ENCODE data around the gene PNLIP.

Gene PNLIP

GRCh38 chr10:116545756-116546155 lies at the start of gene PNLIP:
PNLIP (plus strand) TSS chr10:116545931; CDS start chr10:116546093, 162 bp downstream.
- DNase-seq: no peak

- DNase-seq: no peak
Measured at GRCh38 chr10:116504786-116505185, 40.9 kb upstream of the PNLIP start.

GRCh38 chr10:116510565-116510964 lies 35.2 kb upstream of the PNLIP start:
- DNase-seq: no peak

GRCh38 chr10:116511365-116511764 lies 34.4 kb upstream of the PNLIP start:
- DNase-seq: no peak

GRCh38 chr10:116521424-116522290 lies 24.1 kb upstream of the PNLIP start:
- no peak for DNase-seq

- no peak for DNase-seq
Measured at GRCh38 chr10:116522803-116523381, 22.8 kb upstream of the PNLIP start.

DNA sequence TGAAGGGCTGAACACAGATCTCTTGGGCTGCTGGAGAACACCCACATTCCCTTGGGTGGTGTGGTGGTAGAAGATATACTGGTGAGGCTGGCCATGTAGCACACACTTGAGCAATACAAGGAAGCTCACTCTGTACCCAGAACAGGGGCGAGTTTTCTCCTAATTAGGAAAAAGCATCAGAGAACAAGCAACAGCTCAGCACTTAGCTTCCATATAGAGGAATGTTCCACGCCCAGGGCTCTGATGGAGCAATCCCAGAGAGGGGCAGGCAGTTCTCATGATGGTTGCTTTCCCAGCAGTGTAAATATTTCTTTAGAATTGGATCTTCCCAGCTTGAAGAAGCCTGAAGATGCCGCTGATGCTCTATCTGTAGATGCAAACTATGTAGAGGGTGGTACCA lies 21.0 kb upstream of the PNLIP start:
- DNase-seq: no peak

DNA sequence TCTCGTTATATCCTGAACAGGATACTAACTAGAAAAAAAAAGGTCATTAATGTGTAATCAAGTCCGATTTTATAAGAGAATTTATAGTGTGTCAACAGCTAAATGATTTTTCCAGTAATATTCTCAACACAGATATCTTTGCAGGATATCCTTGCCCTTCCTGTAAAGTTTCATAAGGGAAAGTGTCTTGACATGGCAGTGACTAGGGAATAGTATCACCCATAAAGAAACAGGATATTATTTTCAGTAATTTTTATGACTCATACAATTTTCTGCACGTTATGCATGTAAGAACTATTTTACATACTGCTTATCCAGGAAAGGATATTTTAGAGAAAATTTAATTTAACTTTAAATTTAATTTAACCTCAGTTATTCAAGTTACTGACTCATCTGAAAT lies 19.5 kb upstream of the PNLIP start:
- no peak for DNase-seq

DNA sequence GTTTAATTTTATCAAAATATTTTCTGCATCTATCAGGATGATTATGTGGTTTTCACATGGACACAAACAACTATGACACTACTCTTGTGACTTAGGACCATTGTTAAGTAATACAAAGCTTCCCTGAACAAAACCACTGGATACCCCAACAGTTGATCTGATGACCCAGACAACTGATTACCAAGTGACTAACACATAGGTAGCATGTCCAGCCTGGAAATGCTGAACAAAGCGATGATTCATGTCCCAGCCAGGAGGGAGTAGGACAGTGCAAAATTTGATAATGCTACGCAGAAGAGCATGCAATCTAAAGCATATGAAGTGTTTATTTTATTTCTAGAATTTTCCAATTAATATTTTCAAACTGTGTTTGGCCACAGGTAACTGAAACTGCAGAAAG lies 8.9 kb upstream of the PNLIP start:
- no peak for DNase-seq

GRCh38 chr10:116538456-116538855 lies 7.3 kb upstream of the PNLIP start:
- DNase-seq: no peak

DNA sequence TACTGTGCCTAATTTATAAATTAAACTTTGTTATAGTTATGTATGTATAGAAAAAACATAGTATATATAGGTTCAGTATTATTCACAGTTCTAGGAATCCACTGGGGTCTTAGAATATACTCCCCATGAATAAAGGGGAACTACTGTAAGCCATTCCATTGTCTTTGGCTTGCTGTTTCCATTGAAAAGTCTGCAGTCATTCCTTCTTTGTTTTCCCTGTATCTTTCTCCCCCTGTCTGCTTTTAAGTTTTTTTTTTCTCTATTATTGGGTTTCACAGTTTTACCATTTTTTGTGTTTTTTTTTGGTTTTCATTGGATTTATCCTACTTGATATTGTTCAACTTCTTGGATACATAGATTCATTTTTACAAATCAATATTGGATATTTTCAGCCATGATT lies 6.7 kb upstream of the PNLIP start:
- no peak for DNase-seq

GRCh38 chr10:116540814-116541213 lies 4.9 kb upstream of the PNLIP start:
- DNase-seq: no peak

DNA sequence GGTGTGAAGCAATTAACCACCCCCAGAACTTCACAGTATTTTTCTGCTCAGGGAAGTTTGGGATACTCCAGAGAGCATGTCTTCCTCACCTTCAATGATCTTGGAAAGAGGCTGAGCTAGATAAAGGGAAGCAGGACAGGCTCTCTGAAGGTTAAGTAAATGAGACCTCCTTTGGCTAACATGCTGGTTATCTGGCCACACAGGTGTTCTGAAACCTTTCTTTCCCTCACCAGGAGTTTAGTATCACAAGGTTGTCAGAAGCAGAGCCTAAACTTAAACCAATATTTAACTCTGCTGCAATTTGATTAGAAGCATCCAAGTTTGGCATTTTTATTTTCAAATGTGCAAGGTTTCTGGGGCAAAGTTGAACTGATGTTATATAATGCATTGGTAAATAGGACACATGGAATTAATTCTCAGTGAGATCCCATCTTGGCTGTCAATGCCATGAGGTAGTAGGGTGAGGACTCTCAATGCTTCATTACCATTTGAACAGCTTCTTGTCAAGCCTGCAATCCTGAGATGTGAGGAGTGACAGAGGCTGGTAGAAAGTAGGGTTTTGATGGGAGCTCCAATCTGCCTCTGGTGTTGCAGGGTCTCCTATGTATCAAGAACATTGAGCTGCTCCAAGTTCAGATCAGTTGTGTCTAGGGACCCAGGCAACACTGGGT lies 3.6 kb upstream of the PNLIP start:
- no peak for DNase-seq

- DNase-seq: no peak
Measured at GRCh38 chr10:116545122-116545521, 609 bp upstream of the PNLIP start.

DNA sequence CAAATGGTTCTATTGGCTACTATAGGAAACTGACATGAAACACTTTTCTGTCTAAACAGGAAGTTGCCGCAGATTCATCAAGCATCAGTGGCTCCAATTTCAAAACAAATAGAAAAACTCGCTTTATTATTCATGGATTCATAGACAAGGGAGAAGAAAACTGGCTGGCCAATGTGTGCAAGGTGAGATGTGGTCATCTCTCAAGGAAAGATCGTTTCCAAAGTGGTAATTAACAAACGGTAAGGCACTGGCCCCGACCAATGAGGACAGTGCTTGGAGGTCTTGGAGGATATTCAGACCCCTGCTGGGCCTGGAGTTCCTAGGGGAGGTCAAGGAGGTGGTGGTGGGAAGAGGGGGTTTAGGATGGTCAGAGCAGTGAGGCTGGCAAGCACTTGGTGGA lies 2.6 kb downstream of the PNLIP start:
- DNase-seq: no peak

DNA sequence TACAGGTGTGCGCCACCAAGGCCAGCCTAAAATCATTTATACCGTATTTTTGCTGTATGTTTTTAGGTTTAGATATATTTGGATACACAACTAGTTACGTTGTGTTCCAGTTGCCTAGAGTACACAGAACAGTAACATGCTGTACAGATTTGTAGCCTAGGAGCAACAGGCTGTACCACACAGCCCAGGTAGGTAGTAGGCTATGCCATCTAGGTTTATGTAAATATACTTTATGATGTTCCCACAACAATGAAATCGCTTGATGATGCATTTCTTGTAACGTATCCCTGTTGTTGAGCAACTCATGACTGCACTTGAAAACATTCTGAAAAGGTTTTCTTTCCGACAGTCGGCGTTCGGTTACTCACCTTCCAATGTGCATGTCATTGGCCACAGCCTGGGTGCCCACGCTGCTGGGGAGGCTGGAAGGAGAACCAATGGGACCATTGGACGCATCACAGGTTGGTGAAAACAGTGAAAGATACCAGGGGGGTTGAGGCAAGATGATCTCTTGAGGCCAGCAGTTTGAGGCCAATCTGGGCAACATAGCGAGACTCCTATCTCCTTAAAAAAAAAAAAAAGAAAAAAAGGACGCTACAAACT lies 7.7 kb downstream of the PNLIP start:
- no peak for DNase-seq

- DNase-seq: no peak
Measured at GRCh38 chr10:116554628-116555027, 8.9 kb downstream of the PNLIP start.

DNA sequence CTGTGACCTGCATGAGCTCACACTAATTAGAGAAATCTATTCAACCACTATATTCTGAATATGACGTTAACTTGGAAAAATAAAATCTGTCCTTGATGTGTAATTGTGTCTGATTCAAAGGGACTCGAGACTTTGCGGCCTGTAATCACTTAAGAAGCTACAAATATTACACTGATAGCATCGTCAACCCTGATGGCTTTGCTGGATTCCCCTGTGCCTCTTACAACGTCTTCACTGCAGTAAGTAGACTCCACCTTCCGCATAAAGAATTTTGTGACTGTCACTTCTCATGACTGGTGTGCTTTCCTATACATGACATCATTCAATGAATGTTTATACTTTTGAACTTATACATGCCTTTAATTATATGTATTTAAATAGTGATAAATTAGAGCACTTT lies 10.1 kb downstream of the PNLIP start:
- DNase-seq: no peak

DNA sequence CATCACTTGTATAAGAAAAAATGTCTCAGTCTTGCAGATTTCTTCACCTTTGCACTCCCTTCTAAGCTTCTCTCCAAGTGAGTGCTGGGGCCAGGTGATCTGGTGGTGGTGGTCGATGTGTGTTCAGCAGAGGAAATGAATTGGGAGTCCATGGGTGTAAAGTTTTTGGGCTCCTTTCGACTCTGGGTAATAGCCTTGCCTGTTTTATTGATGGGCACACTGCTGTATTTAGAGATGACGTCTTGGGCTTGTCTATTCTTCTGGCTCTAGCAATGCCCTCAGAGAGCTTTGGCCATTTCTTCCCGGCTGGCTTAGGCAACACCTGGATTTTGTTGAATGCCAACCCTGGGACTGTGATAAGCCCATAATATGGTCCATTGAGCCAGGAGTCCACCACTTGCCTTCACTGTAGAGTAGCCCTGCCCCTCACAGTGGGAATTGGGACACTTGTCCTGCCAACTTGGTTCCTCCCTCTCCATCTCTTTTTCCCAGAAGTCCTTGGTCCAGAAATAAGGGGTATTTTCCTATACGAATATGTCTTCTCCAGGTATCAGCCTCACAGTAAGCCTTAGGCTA lies 11.7 kb downstream of the PNLIP start:
- no peak for DNase-seq

- no peak for DNase-seq
Measured at GRCh38 chr10:116565534-116565933, 19.8 kb downstream of the PNLIP start.

- DNase-seq: no peak
Measured at GRCh38 chr10:116566932-116567331, 21.2 kb downstream of the PNLIP start.

- DNase-seq: no peak
Measured at GRCh38 chr10:116567335-116567734, 21.6 kb downstream of the PNLIP start.

DNA sequence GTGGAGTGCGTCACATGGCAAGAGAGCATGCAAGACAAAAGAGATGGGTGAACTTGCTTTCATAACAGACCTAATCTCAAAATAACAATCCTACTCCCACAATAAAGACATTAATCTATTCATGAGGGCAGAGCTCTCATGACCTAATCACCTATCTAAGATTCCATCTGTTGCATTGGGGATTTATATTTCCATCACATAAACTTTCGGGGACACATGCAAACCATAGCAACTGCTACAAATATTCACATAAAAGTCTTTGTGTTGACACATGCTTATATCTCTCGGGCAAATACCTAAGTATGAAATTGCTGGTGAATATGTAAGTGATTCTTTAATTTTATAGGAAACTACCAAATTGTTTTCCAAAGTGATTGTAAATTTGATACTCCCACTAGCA lies 29.1 kb downstream of the PNLIP start:
- no peak for DNase-seq
